Panc1 (cell line): ENCODE results near the gene CDH6. TPM values are rescaled to one million over a fixed set of nuclear protein-coding genes. Genes with fewer than 3 reads are reported as not detected.

ENCODE experiments used
- ATAC-seq: fragments of 200-7000 bp; cut with Tn5 transposase; 2 replicates; pipeline ENCODE4 v1.9.1; 2020; ENCODE audit warnings: mild to moderate bottlenecking, moderate library complexity
- BruUV-seq: library from RNA; stranded (reverse); fragments of 400-500 nt; replicated peaks from 2 replicates; lab custom pipeline; 2021; lab: Mats Ljungman, UMichigan
- CTCF ChIA-PET: fragments of 300-600 bp; sonication (Branson Sonifier 250); formaldehyde crosslinking; loops from one replicate; lab custom pipeline; 2022; ENCODE audit warnings: antibody characterized with exemption; lab: Charles Lee
- POLR2A ChIA-PET: fragments of 300-600 bp; sonication (Branson Sonifier 250); formaldehyde crosslinking; loops from one replicate; lab custom pipeline; 2022; ENCODE audit warnings: antibody characterized with exemption; lab: Charles Lee
- DNase-seq: peaks from one replicate; pipeline ENCODE4 v3.0.0-alpha.2; 2010; ENCODE audit warnings: low read depth, low spot score
- H3K27ac ChIP-seq: 2 replicates; pipeline ENCODE4 v1.5.1; 2011; ENCODE audit warnings: mild to moderate bottlenecking, low read length, inconsistent platforms
- H3K27me3 ChIP-seq: fragments of 200-500 bp; sonication (Bioruptor generic); 2 replicates; pipeline ENCODE4 v1.6.0; 2014; ENCODE audit warnings: low read length, inconsistent platforms; ENCODE audit not compliant: control insufficient read depth, insufficient read depth
- H3K36me3 ChIP-seq: fragments of 200-500 bp; sonication (Bioruptor generic); 2 replicates; pipeline ENCODE4 v1.5.1; 2014; ENCODE audit warnings: inconsistent platforms, mild to moderate bottlenecking, low read length, moderate library complexity; ENCODE audit not compliant: control insufficient read depth, insufficient read depth
- H3K4me1 ChIP-seq: 2 replicates; pipeline ENCODE4 v1.5.1; 2011; ENCODE audit warnings: inconsistent platforms, mild to moderate bottlenecking, low read length, moderate library complexity; ENCODE audit not compliant: control insufficient read depth, insufficient read depth
- H3K4me3 ChIP-seq, 2 experiments: 2 replicates each; pipeline ENCODE4 v1.5.1; 2011 to 2012; ENCODE audit warnings: low read depth in 2 of 2, low read length in 2 of 2, mild to moderate bottlenecking in 2 of 2, inconsistent platforms in 1 of 2, moderate library complexity in 1 of 2
- H3K9me3 ChIP-seq: fragments of 200-500 bp; sonication (Bioruptor generic); 2 replicates; pipeline ENCODE4 v1.5.1; 2014; ENCODE audit warnings: low read depth, mild to moderate bottlenecking, inconsistent platforms, low read length, moderate library complexity; ENCODE audit not compliant: control insufficient read depth, insufficient read depth
- CTCF ChIP-seq: fragments of 450-650 bp; IDR thresholded peaks from 2 replicates; pipeline ENCODE4 v1.5.1; 2017; ENCODE audit warnings: mild to moderate bottlenecking
- POLR2AphosphoS5 ChIP-seq: IDR thresholded peaks from 2 replicates; pipeline ENCODE4 v1.6.1; 2012; ENCODE audit warnings: mild to moderate bottlenecking, low read depth, low read length, moderate library complexity
- REST ChIP-seq, 2 experiments: IDR thresholded peaks; 2 replicates each; pipeline ENCODE4 v1.6.1; 2011 to 2012; ENCODE audit warnings: low read depth in 2 of 2, control low read depth in 1 of 2, low read length in 1 of 2, mild to moderate bottlenecking in 1 of 2, moderate library complexity in 1 of 2; ENCODE audit not compliant: insufficient read depth in 1 of 2
- SIN3A ChIP-seq: IDR thresholded peaks from 2 replicates; pipeline ENCODE4 v1.6.1; 2012; ENCODE audit warnings: low read depth, mild to moderate bottlenecking, low read length, moderate library complexity, borderline replicate concordance; ENCODE audit not compliant: insufficient read depth
- TCF7L2 ChIP-seq: IDR thresholded peaks from 2 replicates; pipeline ENCODE4 v1.6.1; 2011; ENCODE audit warnings: mild to moderate bottlenecking, low read depth, low read length, inconsistent platforms
- in situ Hi-C: cut with HindIII; loops from 2 replicates; pipeline ENCODE4 v1.10.0; 2016; ENCODE audit warnings: low sequenced_read_pairs, low pct_unique_long_range_greater_than_20kb
- intact Hi-C: fragments of 100-400 bp; cut with micrococcal nuclease; formaldehyde crosslinking; loops from one replicate; pipeline ENCODE4 v1.10.0; 2022; ENCODE audit not compliant: unreplicated experiment
- total RNA-seq: library from RNA; stranded (reverse); gene quantifications from one replicate; pipeline ENCODE4 v1.2.1, GENCODE V29; 2021; ENCODE audit not compliant: unreplicated experiment

Gene CDH6
- total RNA-seq, 1 experiment from 2014 or later: 0.36 TPM

DNA sequence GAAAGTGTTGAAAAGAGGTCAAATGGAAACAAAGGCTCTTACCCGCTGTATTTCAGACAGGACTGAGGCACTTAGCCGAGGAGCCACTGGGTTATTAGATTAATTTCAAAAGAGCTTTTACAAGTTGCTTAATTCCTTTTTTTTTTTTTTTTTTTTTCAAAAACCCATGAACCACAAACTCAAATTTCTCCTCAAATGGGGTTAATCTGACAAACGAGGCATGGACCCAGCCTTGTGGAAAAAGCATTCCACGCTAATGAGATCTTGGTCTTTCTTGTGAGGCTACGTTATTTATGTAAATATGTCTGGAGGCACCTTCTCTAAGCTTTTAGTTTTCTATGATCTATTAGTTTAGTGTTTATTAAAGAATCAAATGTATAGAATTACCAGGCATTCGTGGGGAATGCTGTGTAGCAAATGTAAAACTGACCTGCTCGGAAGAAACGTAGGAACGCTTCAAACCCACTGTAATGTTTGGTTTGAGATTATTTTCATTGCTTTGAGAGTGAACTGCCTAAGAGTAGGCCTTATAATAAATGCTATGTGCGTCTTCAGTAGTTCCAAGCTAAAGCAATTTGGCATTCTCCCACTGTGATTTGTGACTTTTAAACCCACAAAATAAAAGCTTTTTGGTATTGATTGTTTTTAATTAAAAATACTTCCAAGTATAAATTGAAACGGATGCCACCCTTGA, 134.7 kb downstream of the CDH6 start:
- Histone ChIP-seq H3K9me3 (no peaks in the 10 kb centered on the region), H3K4me3 (no peak overlapping the region), H3K36me3 (no peaks in the 10 kb centered on the region), H3K4me1 (no peaks in the 10 kb centered on the region), H3K27me3 (no peaks in the 10 kb centered on the region), H3K27ac (no peak overlapping the region)
- intact Hi-C loops (no loop called here), in situ Hi-C loops (no loop called here)
- BruUV-seq: no TSS peak
- ChIA-PET POLR2A (no interaction called here), CTCF (interaction anchor here (0.6 to 0.7 kb wide), 2 partner anchors 30 to 38 kb away, joined by 3 to 11 read pairs; no protein-coding TSS in a partner anchor)
- DNase-seq: no peak
- ATAC-seq: no peak
- no peak for TF ChIP-seq CTCF
- TF ChIP-seq SIN3A: no peak
- no peak for TF ChIP-seq POLR2AphosphoS5
- no peak for TF ChIP-seq REST (IDR thresholded peaks at IDR 0.05; ENCODE audit: insufficient read depth in 1 of 2, low read depth in 2 of 2, low read length in 1 of 2)
- no peak for TF ChIP-seq TCF7L2

- TF ChIP-seq CTCF: no peak
- TF ChIP-seq POLR2AphosphoS5: no peak
- no peak for TF ChIP-seq TCF7L2
- ATAC-seq (no peak), DNase-seq (no peak)
- Histone ChIP-seq H3K4me3 (no peak overlapping the region), H3K4me1 (no peaks in the 10 kb centered on the region), H3K36me3 (no peaks in the 10 kb centered on the region), H3K27me3 (no peaks in the 10 kb centered on the region), H3K9me3 (no peaks in the 10 kb centered on the region), H3K27ac (no peak overlapping the region)
- BruUV-seq: no TSS peak
- intact Hi-C loops (no loop called here), in situ Hi-C loops (no loop called here)
- POLR2A ChIA-PET: no interaction called here
- CTCF ChIA-PET: no interaction called here
Observed at GRCh38 chr5:31329715-31330114, 136.2 kb downstream of the CDH6 start.
